DND-41 (cell line): ENCODE data around the gene FOXL1.

ENCODE experiments used
- ATAC-seq: fragments of 200-7000 bp; cut with Tn5 transposase; 3 replicates; pipeline ENCODE4 v1.9.1; 2021; ENCODE audit warnings: low read depth; ENCODE audit not compliant: insufficient read depth
- DNase-seq: peaks from one replicate; pipeline ENCODE4 v3.0.0-alpha.2; 2020
- H2AFZ ChIP-seq: 2 replicates; pipeline ENCODE4 v1.6.0; 2012; ENCODE audit warnings: low read depth, low read length
- H3K27ac ChIP-seq: 2 replicates; pipeline ENCODE4 v1.5.1; 2012; ENCODE audit warnings: low read length, inconsistent platforms
- H3K27me3 ChIP-seq: fragments of 200-600 bp; sonication (generic); 2 replicates; pipeline ENCODE4 v1.6.0; 2012; ENCODE audit warnings: low read length, mild to moderate bottlenecking, inconsistent platforms; ENCODE audit not compliant: insufficient read depth, poor library complexity
- H3K36me3 ChIP-seq: 2 replicates; pipeline ENCODE4 v1.5.1; 2012; ENCODE audit warnings: low read length, inconsistent platforms; ENCODE audit not compliant: insufficient read depth
- H3K4me1 ChIP-seq: 2 replicates; pipeline ENCODE4 v1.5.1; 2012; ENCODE audit warnings: mild to moderate bottlenecking, low read length; ENCODE audit not compliant: insufficient read depth
- H3K4me2 ChIP-seq: 2 replicates; pipeline ENCODE4 v1.6.0; 2012; ENCODE audit warnings: mild to moderate bottlenecking, moderate library complexity, low read length, inconsistent platforms; ENCODE audit not compliant: insufficient read depth
- H3K4me3 ChIP-seq, 2 experiments: fragments of 200-600 bp in 1 of 2; shearing (Covaris generic) in 1 of 2; 2 replicates each; pipeline ENCODE4 v1.5.1; 2012 to 2016; ENCODE audit warnings: inconsistent platforms in 2 of 2, low read length in 2 of 2, mild to moderate bottlenecking in 2 of 2, low read depth in 1 of 2, moderate library complexity in 1 of 2
- H3K79me2 ChIP-seq: 2 replicates; pipeline ENCODE4 v1.6.0; 2012; ENCODE audit warnings: low read length, inconsistent platforms; ENCODE audit not compliant: insufficient read depth
- H3K9ac ChIP-seq: 2 replicates; pipeline ENCODE4 v1.6.0; 2012; ENCODE audit warnings: low read depth, mild to moderate bottlenecking, inconsistent platforms, low read length, moderate library complexity
- H3K9me3 ChIP-seq: 2 replicates; pipeline ENCODE4 v1.5.1; 2012; ENCODE audit warnings: low read length, moderate library complexity, mild to moderate bottlenecking, inconsistent platforms; ENCODE audit not compliant: insufficient read depth, severe bottlenecking
- H4K20me1 ChIP-seq: 2 replicates; pipeline ENCODE4 v1.6.0; 2012; ENCODE audit warnings: low read length; ENCODE audit not compliant: insufficient read depth
- EZH2 ChIP-seq: IDR thresholded peaks from 3 replicates; pipeline ENCODE4 v1.6.1; 2012; ENCODE audit warnings: borderline replicate concordance, low read depth, mild to moderate bottlenecking, moderate library complexity, low read length, inconsistent platforms; ENCODE audit not compliant: severe bottlenecking
- TF ChIP-seq, protein P1 (sequence below): IDR thresholded peaks from 2 replicates; pipeline ENCODE4 v1.5.1; 2012; ENCODE audit warnings: borderline replicate concordance, low read length, moderate library complexity, mild to moderate bottlenecking; ENCODE audit not compliant: poor library complexity, severe bottlenecking; ENCODE audit errors: extremely low read depth

The FOXL1 gene

GRCh38 chr16:86604436-86605193 lies 26.3 kb downstream of the FOXL1 start:
- ATAC-seq (no peak), DNase-seq (no peak)
- Histone ChIP-seq H3K4me1 (no peaks in the 10 kb centered on the region), H3K9ac (no peak overlapping the region), H3K27me3 (peaks cover 19% of the 10 kb centered on the region), H4K20me1 (no peaks in the 10 kb centered on the region), H3K79me2 (no peaks in the 10 kb centered on the region), H3K27ac (no peak overlapping the region), H3K36me3 (no peaks in the 10 kb centered on the region), H2AFZ (no peak overlapping the region), H3K4me2 (no peak overlapping the region), H3K4me3 (no peak overlapping the region), H3K9me3 (no peaks in the 10 kb centered on the region)
- TF ChIP-seq, protein P1, sequence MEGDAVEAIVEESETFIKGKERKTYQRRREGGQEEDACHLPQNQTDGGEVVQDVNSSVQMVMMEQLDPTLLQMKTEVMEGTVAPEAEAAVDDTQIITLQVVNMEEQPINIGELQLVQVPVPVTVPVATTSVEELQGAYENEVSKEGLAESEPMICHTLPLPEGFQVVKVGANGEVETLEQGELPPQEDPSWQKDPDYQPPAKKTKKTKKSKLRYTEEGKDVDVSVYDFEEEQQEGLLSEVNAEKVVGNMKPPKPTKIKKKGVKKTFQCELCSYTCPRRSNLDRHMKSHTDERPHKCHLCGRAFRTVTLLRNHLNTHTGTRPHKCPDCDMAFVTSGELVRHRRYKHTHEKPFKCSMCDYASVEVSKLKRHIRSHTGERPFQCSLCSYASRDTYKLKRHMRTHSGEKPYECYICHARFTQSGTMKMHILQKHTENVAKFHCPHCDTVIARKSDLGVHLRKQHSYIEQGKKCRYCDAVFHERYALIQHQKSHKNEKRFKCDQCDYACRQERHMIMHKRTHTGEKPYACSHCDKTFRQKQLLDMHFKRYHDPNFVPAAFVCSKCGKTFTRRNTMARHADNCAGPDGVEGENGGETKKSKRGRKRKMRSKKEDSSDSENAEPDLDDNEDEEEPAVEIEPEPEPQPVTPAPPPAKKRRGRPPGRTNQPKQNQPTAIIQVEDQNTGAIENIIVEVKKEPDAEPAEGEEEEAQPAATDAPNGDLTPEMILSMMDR = no peak
- no peak for TF ChIP-seq EZH2

DNA sequence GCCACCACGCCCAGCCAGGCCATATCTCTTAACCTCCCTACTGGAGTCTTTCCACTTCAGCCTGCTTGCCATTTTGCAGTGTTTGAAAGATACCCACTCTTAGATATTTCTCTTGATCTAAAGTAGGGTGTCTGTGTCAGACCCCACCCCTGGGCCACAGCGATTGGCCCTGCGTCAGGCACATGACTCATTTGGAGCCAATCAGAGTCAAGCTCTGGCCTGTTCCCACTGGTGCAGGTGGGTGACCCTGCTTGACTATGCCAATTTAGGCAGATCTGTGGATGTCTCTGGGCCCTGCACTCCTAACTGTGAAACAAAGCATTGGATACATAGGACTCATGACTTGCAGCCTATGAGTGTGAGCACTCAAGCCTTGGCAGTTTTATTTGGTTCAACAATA lies 27.6 kb downstream of the FOXL1 start:
- H3K27me3 ChIP-seq = peaks cover 21% of the 10 kb centered on the region
- no peak for TF ChIP-seq EZH2
- TF ChIP-seq, protein P1 = no peak
- H3K4me1 ChIP-seq = no peaks in the 10 kb centered on the region

GRCh38 chr16:86608301-86608747 lies 30.0 kb downstream of the FOXL1 start:
- no peak overlapping the region for H3K4me3 ChIP-seq
- no peaks in the 10 kb centered on the region for H3K9me3 ChIP-seq
- no peaks in the 10 kb centered on the region; the same call in 1 of the 2 replicates for H4K20me1 ChIP-seq
- no peaks in the 10 kb centered on the region for H3K4me1 ChIP-seq
- H3K79me2 ChIP-seq = no peaks in the 10 kb centered on the region
- TF ChIP-seq, protein P1 = no peak
- no peak for TF ChIP-seq EZH2
- H3K9ac ChIP-seq = no peak overlapping the region
- DNase-seq (no peak), ATAC-seq (no peak)
- H3K27me3 ChIP-seq = peaks cover 12% of the 10 kb centered on the region
- H2AFZ ChIP-seq = no peak overlapping the region
- no peak overlapping the region for H3K27ac ChIP-seq
- H3K4me2 ChIP-seq = no peak overlapping the region
- H3K36me3 ChIP-seq = no peaks in the 10 kb centered on the region

More for the DNA sequence above, 27.6 kb downstream of the FOXL1 start:
- DNase-seq (no peak), ATAC-seq (no peak)
- Histone ChIP-seq H3K9ac (no peak overlapping the region), H2AFZ (no peak overlapping the region), H3K27ac (no peak overlapping the region), H3K36me3 (no peaks in the 10 kb centered on the region), H3K79me2 (no peaks in the 10 kb centered on the region), H3K4me2 (no peak overlapping the region), H3K9me3 (no peaks in the 10 kb centered on the region), H3K4me3 (no peak overlapping the region), H4K20me1 (no peaks in the 10 kb centered on the region; the same call in 1 of the 2 replicates)
